Muscle layer of colon (tissue), 2 donors: Measurements from ENCODE around the gene CXCL10.
A peak's percentile ranks its signal among the peaks of the same experiment; 100 is the strongest.
"Not testable (repeated sequence)": the region's sequence is repeated elsewhere in the genome, so short reads cannot be mapped to it uniquely, and the experiment has no call there.

Source experiments
- H3K27ac ChIP-seq: one replicate; pipeline ENCODE4 v1.7.0; 2013; ENCODE audit warnings: low read depth, mild to moderate bottlenecking, low read length, moderate library complexity
- H3K27me3 ChIP-seq, 2 donors: one replicate each; pipeline ENCODE4 v1.7.0; 2013; ENCODE audit warnings: low read length in 2 of 2, mild to moderate bottlenecking in 2 of 2; ENCODE audit not compliant: insufficient read depth in 2 of 2, control insufficient read depth in 1 of 2
- H3K36me3 ChIP-seq: one replicate; pipeline ENCODE4 v1.7.0; 2013; ENCODE audit warnings: mild to moderate bottlenecking, low read length; ENCODE audit not compliant: insufficient read depth
- H3K4me1 ChIP-seq: one replicate; pipeline ENCODE4 v1.7.0; 2013; ENCODE audit warnings: mild to moderate bottlenecking, low read length; ENCODE audit not compliant: insufficient read depth
- H3K4me3 ChIP-seq, 2 donors: one replicate each; pipeline ENCODE4 v1.7.0; 2013; ENCODE audit warnings: low read length in 2 of 2, low read depth in 1 of 2, mild to moderate bottlenecking in 1 of 2, moderate library complexity in 1 of 2
- H3K9ac ChIP-seq: one replicate; pipeline ENCODE4 v1.7.0; 2013; ENCODE audit warnings: low read length
- H3K9me3 ChIP-seq: one replicate; pipeline ENCODE4 v1.7.0; 2013; ENCODE audit warnings: mild to moderate bottlenecking, low read length
- donor health status: abdominal sarcoma.
- donor health status: Adenocarcinoma of cecum.

Gene CXCL10

DNA sequence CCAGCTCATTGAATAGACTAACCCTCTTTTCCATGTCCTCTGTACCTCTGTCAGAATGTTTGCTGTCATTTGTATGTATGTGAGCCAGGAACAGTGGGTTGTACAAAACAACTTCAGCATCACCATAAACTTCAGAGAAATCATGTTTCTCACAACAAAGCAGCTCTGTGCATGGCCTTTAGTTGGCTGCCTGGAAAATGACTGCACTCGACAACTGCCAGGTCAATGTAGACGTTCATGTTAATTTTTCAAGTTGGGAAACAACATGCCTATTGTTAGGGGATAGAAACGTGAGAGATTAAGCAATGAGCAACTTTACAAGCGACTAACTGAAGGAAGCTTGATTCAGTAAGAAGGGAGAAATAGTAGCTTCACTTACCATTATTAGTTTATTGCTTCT, 30.4 kb upstream of the CXCL10 start:
- Histone ChIP-seq H3K9me3 (no peaks in the 10 kb centered on the region), H3K27ac (no peak overlapping the region), H3K4me3 (no peak overlapping the region), H3K36me3 (no peaks in the 10 kb centered on the region), H3K4me1 (no peaks in the 10 kb centered on the region), H3K27me3 (peaks cover 0 to 11% of the 10 kb centered on the region in 2 donors), H3K9ac (no peak overlapping the region)

- H3K4me1 ChIP-seq, H3K4me3 ChIP-seq, H3K36me3 ChIP-seq, H3K27me3 ChIP-seq, H3K9ac ChIP-seq, H3K9me3 ChIP-seq, H3K27ac ChIP-seq: not testable (repeated sequence)
Measured at GRCh38 chr4:76050560-76051050, 27.3 kb upstream of the CXCL10 start.

DNA sequence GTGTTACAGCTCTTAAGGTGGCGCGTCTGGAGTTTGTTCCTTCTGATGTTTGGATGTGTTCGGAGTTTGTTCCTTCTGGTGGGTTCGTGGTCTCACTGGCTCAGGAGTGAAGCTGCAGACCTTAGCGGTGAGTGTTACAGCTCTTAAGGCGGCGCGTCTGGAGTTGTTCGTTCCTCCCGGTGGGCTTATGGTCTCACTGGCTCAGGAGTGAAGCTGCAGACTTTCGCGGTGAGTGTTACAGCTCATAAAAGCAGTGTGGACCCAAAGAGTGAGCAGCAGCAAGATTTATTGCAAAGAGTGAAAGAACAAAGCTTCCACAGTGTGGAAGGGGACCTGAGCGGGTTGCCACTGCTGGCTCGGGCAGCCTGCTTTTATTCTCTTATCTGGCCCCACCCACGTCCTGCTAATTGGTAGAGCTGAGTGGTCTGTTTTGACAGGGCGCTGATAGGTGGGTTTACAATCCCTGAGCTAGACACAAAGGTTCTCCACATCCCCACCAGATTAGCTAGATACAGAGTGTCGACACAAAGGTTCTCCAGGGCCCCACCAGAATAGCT, 26.6 kb upstream of the CXCL10 start:
- not testable (repeated sequence) for H3K9me3 ChIP-seq, H3K4me1 ChIP-seq, H3K4me3 ChIP-seq, H3K27ac ChIP-seq, H3K9ac ChIP-seq, H3K36me3 ChIP-seq, H3K27me3 ChIP-seq

DNA sequence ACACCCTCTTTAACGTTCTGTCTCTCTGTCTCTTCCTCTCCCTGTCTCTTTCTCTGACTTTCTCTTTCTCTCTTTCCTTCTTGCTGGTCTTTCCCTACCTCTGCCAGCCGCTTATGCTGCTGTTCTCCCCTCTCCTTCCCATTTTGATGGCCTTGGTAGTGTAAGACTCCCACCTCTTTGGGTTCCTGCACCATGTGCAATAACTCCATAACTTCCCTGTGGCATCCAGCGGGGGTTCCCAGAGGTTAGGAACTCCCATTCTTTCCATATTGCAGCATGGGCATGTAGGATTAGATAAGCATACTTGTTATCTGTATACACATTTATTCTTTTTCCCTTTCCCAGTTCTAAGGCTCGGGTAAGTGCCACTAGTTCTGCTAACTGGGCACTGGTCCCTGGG, 21.4 kb upstream of the CXCL10 start:
- not testable (repeated sequence) for H3K27ac ChIP-seq, H3K9me3 ChIP-seq, H3K27me3 ChIP-seq, H3K36me3 ChIP-seq, H3K4me1 ChIP-seq, H3K9ac ChIP-seq, H3K4me3 ChIP-seq

GRCh38 chr4:76043306-76043705, 20.0 kb upstream of the CXCL10 start:
- H3K4me3 ChIP-seq, H3K36me3 ChIP-seq, H3K9ac ChIP-seq, H3K4me1 ChIP-seq, H3K9me3 ChIP-seq, H3K27me3 ChIP-seq, H3K27ac ChIP-seq: not testable (repeated sequence)

- H3K4me3 ChIP-seq, H3K27ac ChIP-seq, H3K27me3 ChIP-seq, H3K36me3 ChIP-seq, H3K4me1 ChIP-seq, H3K9ac ChIP-seq, H3K9me3 ChIP-seq: not testable (repeated sequence)
Measured at GRCh38 chr4:76042241-76042998, 19.1 kb upstream of the CXCL10 start.

GRCh38 chr4:76036855-76037254, 13.6 kb upstream of the CXCL10 start:
- no peaks in the 10 kb centered on the region for H3K36me3 ChIP-seq
- no peak overlapping the region for H3K27ac ChIP-seq
- no peaks in the 10 kb centered on the region for H3K4me1 ChIP-seq
- H3K4me3 ChIP-seq, result no peak overlapping the region
- H3K9me3 ChIP-seq, result no peaks in the 10 kb centered on the region
- H3K9ac ChIP-seq, result no peak overlapping the region
- H3K27me3 ChIP-seq, result no peaks in the 10 kb centered on the region

DNA sequence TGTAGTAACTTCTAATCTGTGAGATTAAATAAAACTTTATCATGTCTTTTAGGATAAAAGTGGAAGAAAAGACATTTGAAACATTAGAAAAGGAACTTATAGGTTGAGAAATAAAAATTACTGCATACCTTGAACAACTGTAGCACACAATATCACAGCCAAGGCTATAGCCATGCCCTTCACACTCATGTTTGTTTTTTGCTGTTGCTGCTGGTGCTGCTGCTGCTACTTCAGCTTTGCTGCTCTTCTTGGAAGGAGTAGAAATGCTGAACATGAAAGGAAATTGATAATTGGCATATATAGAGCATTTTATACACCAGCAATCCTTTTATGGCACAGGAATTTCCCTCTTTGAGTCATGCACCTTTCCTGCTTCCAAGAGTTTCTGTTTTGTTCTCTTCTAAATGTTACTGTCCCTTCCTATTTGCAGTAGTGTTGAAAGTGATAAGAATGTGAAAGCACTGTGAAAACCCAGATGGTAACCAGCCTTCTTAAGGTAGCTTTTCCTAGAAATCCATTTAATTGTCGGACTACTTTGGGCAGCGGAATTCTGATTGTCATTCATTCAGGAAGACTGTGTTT, 12.6 kb upstream of the CXCL10 start, which contains the start of gene CXCL11:
CXCL11 (minus strand) TSS at position 272 of the 582 bp plus-strand sequence; CDS start at position 189, 83 bp downstream.
- Histone ChIP-seq H3K36me3 (no peaks in the 10 kb centered on the region), H3K27me3 (no peaks in the 10 kb centered on the region), H3K9me3 (no peaks in the 10 kb centered on the region), H3K27ac (no peak within 1 kb of the TSS), H3K4me3 (no peak within 1 kb of the TSS), H3K4me1 (no peaks in the 10 kb centered on the region), H3K9ac (no peak within 1 kb of the TSS)

- H3K27ac ChIP-seq, result no peak overlapping the region
Measured at GRCh38 chr4:76035141-76035540, 11.8 kb upstream of the CXCL10 start.

GRCh38 chr4:76029300-76029699, 6.0 kb upstream of the CXCL10 start:
- no peaks in the 10 kb centered on the region for H3K4me1 ChIP-seq
- no peak overlapping the region for H3K9ac ChIP-seq
- no peaks in the 10 kb centered on the region for H3K9me3 ChIP-seq
- no peaks in the 10 kb centered on the region for H3K36me3 ChIP-seq
- no peak overlapping the region for H3K27ac ChIP-seq
- no peak overlapping the region for H3K4me3 ChIP-seq
- no peaks in the 10 kb centered on the region for H3K27me3 ChIP-seq

More at GRCh38 chr4:76035141-76035540, 11.8 kb upstream of the CXCL10 start:
- H3K36me3 ChIP-seq, result no peaks in the 10 kb centered on the region
- no peaks in the 10 kb centered on the region for H3K9me3 ChIP-seq
- H3K9ac ChIP-seq, result no peak overlapping the region
- no peaks in the 10 kb centered on the region for H3K27me3 ChIP-seq
- H3K4me1 ChIP-seq, result no peaks in the 10 kb centered on the region
- H3K4me3 ChIP-seq, result no peak overlapping the region

GRCh38 chr4:76028350-76028765, 5.1 kb upstream of the CXCL10 start:
- Histone ChIP-seq H3K9me3 (no peaks in the 10 kb centered on the region), H3K9ac (no peak overlapping the region), H3K4me1 (peaks cover 2% of the 10 kb centered on the region), H3K4me3 (peak overlapping the region in 1 of 2 donors; percentile 18), H3K36me3 (no peaks in the 10 kb centered on the region), H3K27me3 (no peaks in the 10 kb centered on the region), H3K27ac (no peak overlapping the region)
